A549 (cell line): ENCODE data around the gene MOV10L1.

Experiments used
- BCL3 ChIP-seq: fragments of >200 bp; sonication (Bioruptor Twin); formaldehyde crosslinking; IDR thresholded peaks from 3 replicates; pipeline ENCODE4 v1.6.1; 2016
- CEBPB ChIP-seq, 2 experiments: fragments of >200 bp in 1 of 2; sonication (Bioruptor Twin) in 1 of 2; formaldehyde crosslinking in 1 of 2; IDR thresholded peaks; 2 replicates each; pipeline ENCODE4 v1.6.1; 2012 to 2016
- CTCF ChIP-seq: fragments of >200 bp; sonication (Bioruptor Twin); formaldehyde crosslinking; IDR thresholded peaks from 3 replicates; pipeline ENCODE4 v1.5.1; 2016
- ESRRA ChIP-seq: fragments of 150-350 bp; IDR thresholded peaks from 2 replicates; pipeline ENCODE4 v1.6.1; 2014; ENCODE audit warnings: mild to moderate bottlenecking, low read length, borderline replicate concordance
- MAFK ChIP-seq: fragments of 450-650 bp; IDR thresholded peaks from 2 replicates; pipeline ENCODE4 v1.6.1; 2014; ENCODE audit not compliant: partially characterized antibody
- MAZ ChIP-seq: fragments of 150-350 bp; IDR thresholded peaks from 2 replicates; pipeline ENCODE4 v1.6.1; 2014; ENCODE audit warnings: antibody characterized with exemption, low read depth, low read length, borderline replicate concordance
- POLR2A ChIP-seq: IDR thresholded peaks from 2 replicates; pipeline ENCODE4 v1.6.1; 2012; ENCODE audit warnings: mild to moderate bottlenecking, low read length
- REST ChIP-seq: fragments of 200-600 bp; sonication (generic); IDR thresholded peaks from 2 replicates; pipeline ENCODE4 v1.6.1; 2016; ENCODE audit warnings: antibody characterized with exemption, mild to moderate bottlenecking, moderate library complexity
- RFX5 ChIP-seq: fragments of 450-650 bp; IDR thresholded peaks from 2 replicates; pipeline ENCODE4 v1.7.1; 2014; ENCODE audit warnings: antibody characterized with exemption, mild to moderate bottlenecking, moderate library complexity
- RNF2 ChIP-seq: fragments of 200-600 bp; sonication (generic); IDR thresholded peaks from 2 replicates; pipeline ENCODE4 v1.6.1; 2016; ENCODE audit warnings: low read depth, mild to moderate bottlenecking, antibody characterized with exemption, moderate library complexity, borderline replicate concordance
- ZFP36 ChIP-seq: fragments of 450-650 bp; IDR thresholded peaks from 2 replicates; pipeline ENCODE4 v1.6.1; 2014; ENCODE audit warnings: borderline replicate concordance; ENCODE audit not compliant: partially characterized antibody

- TF ChIP-seq CTCF: no peak
- no peak for TF ChIP-seq MAFK
- TF ChIP-seq REST: no peak
- no peak for TF ChIP-seq POLR2A
- no peak for TF ChIP-seq ESRRA
- no peak for TF ChIP-seq ZFP36
- no peak for TF ChIP-seq MAZ
- no peak for TF ChIP-seq RNF2
- TF ChIP-seq CEBPB (IDR thresholded peaks at IDR 0.05): no peak
- no peak for TF ChIP-seq BCL3
- no peak for TF ChIP-seq RFX5
Measured at GRCh38 chr22:50178871-50179869, 89.4 kb downstream of the MOV10L1 start.
